Spinal cord (tissue), 10 donors: ENCODE results near the gene CLUH. TPM values are rescaled to one million over a fixed set of nuclear protein-coding genes. Genes with fewer than 3 reads are reported as not detected.
A peak's percentile ranks its signal among the peaks of the same experiment; 100 is the strongest.

ENCODE experiments used
- DNase-seq, 6 donors: peaks; one replicate each; pipeline versions ENCODE4 v3.0.0 to v3.0.0-alpha.2; 2013 to 2015; ENCODE audit warnings: low spot score in 6 of 6, low read depth in 4 of 6
- H3K27ac ChIP-seq: one replicate; pipeline ENCODE4 v1.5.1; 2013; ENCODE audit warnings: low read depth, low read length, control low read depth
- H3K27me3 ChIP-seq: one replicate; pipeline ENCODE4 v1.6.1; 2013; ENCODE audit warnings: low read length; ENCODE audit not compliant: control insufficient read depth, insufficient read depth
- H3K36me3 ChIP-seq: one replicate; pipeline ENCODE4 v1.6.1; 2013; ENCODE audit warnings: low read length; ENCODE audit not compliant: control insufficient read depth, insufficient read depth
- H3K4me1 ChIP-seq: one replicate; pipeline ENCODE4 v1.6.1; 2013; ENCODE audit warnings: low read length; ENCODE audit not compliant: control insufficient read depth, insufficient read depth
- H3K4me3 ChIP-seq: one replicate; pipeline ENCODE4 v1.5.1; 2013; ENCODE audit warnings: low read depth, low read length, control low read depth
- H3K9me3 ChIP-seq: one replicate; pipeline ENCODE4 v1.6.1; 2013; ENCODE audit warnings: low read length; ENCODE audit not compliant: control insufficient read depth, insufficient read depth
- WGBS: methylation state at CpG from one replicate; pipeline ENCODE4 v1.1.5; 2013; ENCODE audit warnings: missing lambda C conversion rate; ENCODE audit not compliant: insufficient coverage; 5-methylcytosine and 5-hydroxymethylcytosine counted together
- polyA plus RNA-seq, 2 donors: library from polyadenylated mRNA; unstranded; fragments of 120-200 nt; gene quantifications; one replicate each; pipeline ENCODE4 v1.2.1, GENCODE V29; 2013; ENCODE audit not compliant: insufficient read length in 2 of 2
- total RNA-seq, 2 donors: library from RNA; depleted of rRNA in 1 of 2; stranded (reverse); fragments of 120-200 nt in 1 of 2; fragments of >200 nt in 1 of 2; gene quantifications; one replicate each; pipeline versions ENCODE4 v1.2.3 to v1.2.4, GENCODE V29; 2013 to 2014
- donor health status: healthy.

CLUH gene
- total and polyA plus RNA-seq, 4 donors = 21.2 to 56.6 (median 39.5) TPM

DNA sequence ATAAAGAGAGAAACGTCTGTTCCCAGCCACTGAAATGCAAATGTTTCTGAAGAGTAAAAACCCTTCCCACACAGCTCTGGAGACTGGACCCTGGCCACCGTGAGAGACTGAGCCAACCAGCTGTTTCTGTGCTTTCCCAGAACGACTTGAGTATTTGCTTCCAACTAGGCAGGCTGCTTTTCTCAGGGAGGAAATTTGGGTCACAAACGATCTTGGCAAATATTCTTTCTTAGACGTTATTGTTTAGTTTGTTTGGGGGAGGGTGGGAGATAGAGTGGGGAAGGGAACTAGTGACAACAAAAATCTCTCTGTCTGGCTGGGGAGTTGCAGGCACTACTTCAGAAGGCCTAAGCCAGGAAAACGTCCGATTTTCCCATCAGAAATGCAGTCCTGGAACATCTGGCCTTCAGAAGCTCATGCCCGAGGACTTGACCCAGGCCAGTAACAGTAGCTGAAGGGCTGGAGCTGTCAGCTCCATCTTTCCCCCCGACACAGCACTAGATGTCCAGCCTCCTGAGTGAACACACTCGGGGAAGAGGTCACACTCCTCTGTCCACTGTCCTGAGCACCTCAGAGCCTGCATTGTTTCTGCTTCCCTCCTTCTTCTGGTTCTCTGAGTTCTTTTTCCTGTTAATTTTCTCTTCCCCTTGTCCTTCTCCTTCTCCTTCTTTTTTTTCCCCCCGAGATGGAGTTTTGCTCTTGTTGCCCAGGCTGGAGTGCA, 33.9 kb upstream of the CLUH start:
- DNase-seq = peak in 5 of 6 donors; percentile 36 to 82 (median 45)
- H3K4me3 ChIP-seq = no peak overlapping the region
- 26% methylated on average over 9 of the region's 11 CpGs for WGBS
- H3K27ac ChIP-seq = peak overlapping the region; percentile 43
- peaks cover 8% of the 10 kb centered on the region for H3K36me3 ChIP-seq
- H3K4me1 ChIP-seq = peaks cover 34% of the 10 kb centered on the region
- no peaks in the 10 kb centered on the region for H3K27me3 ChIP-seq
- no peaks in the 10 kb centered on the region for H3K9me3 ChIP-seq

DNA sequence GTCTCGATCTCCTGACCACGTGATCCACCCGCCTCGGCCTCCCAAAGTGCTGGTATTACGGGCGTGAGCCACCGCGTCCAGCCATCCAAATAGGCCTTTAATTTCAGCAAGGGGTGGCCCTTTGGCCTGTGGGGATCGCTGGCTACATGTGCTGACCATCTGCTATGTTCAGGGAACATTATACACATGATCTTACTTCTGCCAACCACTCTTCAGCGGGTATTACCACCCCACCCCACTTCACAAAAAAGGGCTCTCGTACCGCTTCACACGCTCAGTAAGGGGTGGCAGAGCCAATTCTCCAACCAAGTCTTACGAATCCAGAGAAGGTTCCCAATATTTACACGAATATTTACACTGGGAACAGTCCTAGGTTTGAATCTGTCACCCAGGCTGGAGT, 26.1 kb upstream of the CLUH start:
- WGBS = 85% methylated on average over 15 of the region's 15 CpGs
- H3K27ac ChIP-seq = no peak overlapping the region

GRCh38 chr17:2736956-2737355, 25.4 kb upstream of the CLUH start:
- Histone ChIP-seq H3K36me3 (peaks cover 27% of the 10 kb centered on the region), H3K4me1 (no peaks in the 10 kb centered on the region), H3K9me3 (no peaks in the 10 kb centered on the region), H3K27me3 (no peaks in the 10 kb centered on the region), H3K27ac (no peak overlapping the region), H3K4me3 (no peak overlapping the region)
- DNase-seq = peak in 2 of 6 donors; percentile 38 to 50
- WGBS = 74% methylated on average over 3 of the region's 3 CpGs

More for the DNA sequence above, 26.1 kb upstream of the CLUH start:
- Histone ChIP-seq H3K9me3 (no peaks in the 10 kb centered on the region), H3K4me3 (no peak overlapping the region), H3K36me3 (peaks cover 23% of the 10 kb centered on the region), H3K4me1 (no peaks in the 10 kb centered on the region), H3K27me3 (no peaks in the 10 kb centered on the region)
- no peak for DNase-seq

GRCh38 chr17:2735896-2736295, 24.3 kb upstream of the CLUH start:
- no peak for DNase-seq
- Histone ChIP-seq H3K4me1 (no peaks in the 10 kb centered on the region), H3K9me3 (no peaks in the 10 kb centered on the region), H3K36me3 (peaks cover 34% of the 10 kb centered on the region), H3K27ac (no peak overlapping the region), H3K4me3 (no peak overlapping the region), H3K27me3 (no peaks in the 10 kb centered on the region)
- WGBS = no CpG with 5 or more reads among the region's 5 CpGs

- Histone ChIP-seq H3K4me1 (no peaks in the 10 kb centered on the region), H3K4me3 (no peak overlapping the region), H3K27me3 (no peaks in the 10 kb centered on the region), H3K36me3 (peaks cover 41% of the 10 kb centered on the region), H3K9me3 (no peaks in the 10 kb centered on the region), H3K27ac (no peak overlapping the region)
- WGBS = 79% methylated on average over 10 of the region's 10 CpGs
- DNase-seq = no peak
Observed at GRCh38 chr17:2734939-2735338, 23.4 kb upstream of the CLUH start.

DNA sequence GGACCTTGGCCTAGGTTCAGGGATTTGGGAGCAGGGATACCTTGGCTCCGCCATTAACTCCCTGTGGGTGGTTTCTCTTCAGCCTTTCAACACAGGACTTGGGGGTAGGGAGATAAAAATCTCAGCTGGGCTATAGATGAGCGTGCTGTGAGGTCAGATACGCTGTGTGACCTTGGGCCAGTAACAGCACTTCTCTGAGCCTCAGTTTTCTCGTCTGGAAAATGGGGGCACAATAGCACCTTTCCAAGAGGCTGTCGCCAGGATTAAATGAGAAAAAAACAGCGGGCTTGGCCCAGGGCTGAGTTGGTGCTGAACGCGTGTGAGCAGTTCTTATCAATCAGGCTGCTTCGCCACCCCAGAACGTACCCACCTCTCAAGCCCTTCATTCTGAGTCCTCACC, 20.2 kb upstream of the CLUH start:
- no peaks in the 10 kb centered on the region for H3K9me3 ChIP-seq
- peaks cover 4% of the 10 kb centered on the region for H3K27me3 ChIP-seq
- no peak overlapping the region for H3K4me3 ChIP-seq
- WGBS = 94% methylated on average over 9 of the region's 10 CpGs
- DNase-seq = no peak
- H3K4me1 ChIP-seq = no peaks in the 10 kb centered on the region
- no peak overlapping the region for H3K27ac ChIP-seq
- peaks cover 50% of the 10 kb centered on the region for H3K36me3 ChIP-seq

DNA sequence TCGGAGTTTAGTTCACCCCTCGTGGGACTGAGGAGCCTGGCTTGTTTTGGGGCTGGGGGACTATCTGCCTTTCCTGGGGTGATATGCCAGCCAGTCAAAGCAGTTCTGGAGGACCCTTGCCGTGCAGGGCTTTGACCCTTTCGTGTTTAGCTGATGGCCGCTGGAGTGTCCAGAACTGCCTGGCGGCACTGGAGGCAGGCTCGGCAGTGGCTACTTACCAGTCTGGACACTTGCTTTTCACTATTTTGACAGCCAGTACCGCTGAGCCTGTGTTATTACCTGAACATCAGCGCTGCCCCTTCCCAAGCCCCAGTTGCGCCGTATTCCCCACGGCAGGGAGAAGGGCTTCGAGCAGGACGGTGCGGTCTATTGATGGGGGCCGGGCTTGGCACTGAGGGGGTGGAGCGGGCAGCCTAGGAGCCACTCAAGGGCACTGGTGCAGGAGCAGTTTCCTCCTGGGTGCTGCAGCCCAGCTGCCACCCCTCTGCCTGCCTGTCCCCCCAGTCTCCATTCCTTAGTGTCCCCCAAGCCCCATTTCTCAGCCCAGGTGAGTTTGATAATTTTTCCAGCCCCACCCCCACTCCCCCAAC, 19.3 kb upstream of the CLUH start:
- Histone ChIP-seq H3K36me3 (peaks cover 49% of the 10 kb centered on the region), H3K4me3 (no peak overlapping the region), H3K4me1 (no peaks in the 10 kb centered on the region), H3K27ac (no peak overlapping the region), H3K9me3 (no peaks in the 10 kb centered on the region), H3K27me3 (peaks cover 4% of the 10 kb centered on the region)
- DNase-seq = no peak
- 82% methylated on average over 17 of the region's 17 CpGs for WGBS

DNA sequence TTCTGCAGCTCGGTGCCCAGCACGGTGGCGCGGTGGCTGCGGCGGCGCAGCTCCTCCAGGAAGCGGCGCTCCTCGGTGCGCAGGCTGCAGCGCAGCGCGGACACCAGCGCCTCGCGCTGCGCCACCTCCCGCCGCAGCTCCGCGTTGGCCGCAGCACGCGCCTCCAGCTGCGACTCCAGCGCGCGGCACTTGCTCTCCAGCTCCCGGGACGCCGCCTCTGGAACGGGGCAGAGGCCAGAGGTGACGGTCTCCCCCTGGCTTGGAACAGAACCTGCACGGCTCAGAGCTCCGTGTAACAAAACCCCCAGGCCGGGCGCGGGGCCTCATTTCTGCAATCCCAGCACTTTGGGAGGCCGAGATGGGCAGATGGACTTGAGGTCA, 13.2 kb upstream of the CLUH start:
- WGBS = 9% methylated on average over 40 of the region's 40 CpGs
- DNase-seq = peak in 2 of 6 donors; percentile 52 to 59
- no peaks in the 10 kb centered on the region for H3K9me3 ChIP-seq
- no peak overlapping the region for H3K4me3 ChIP-seq
- H3K27ac ChIP-seq = no peak overlapping the region
- H3K36me3 ChIP-seq = peaks cover 25% of the 10 kb centered on the region
- peaks cover 10% of the 10 kb centered on the region for H3K4me1 ChIP-seq
- H3K27me3 ChIP-seq = peaks cover 19% of the 10 kb centered on the region

DNA sequence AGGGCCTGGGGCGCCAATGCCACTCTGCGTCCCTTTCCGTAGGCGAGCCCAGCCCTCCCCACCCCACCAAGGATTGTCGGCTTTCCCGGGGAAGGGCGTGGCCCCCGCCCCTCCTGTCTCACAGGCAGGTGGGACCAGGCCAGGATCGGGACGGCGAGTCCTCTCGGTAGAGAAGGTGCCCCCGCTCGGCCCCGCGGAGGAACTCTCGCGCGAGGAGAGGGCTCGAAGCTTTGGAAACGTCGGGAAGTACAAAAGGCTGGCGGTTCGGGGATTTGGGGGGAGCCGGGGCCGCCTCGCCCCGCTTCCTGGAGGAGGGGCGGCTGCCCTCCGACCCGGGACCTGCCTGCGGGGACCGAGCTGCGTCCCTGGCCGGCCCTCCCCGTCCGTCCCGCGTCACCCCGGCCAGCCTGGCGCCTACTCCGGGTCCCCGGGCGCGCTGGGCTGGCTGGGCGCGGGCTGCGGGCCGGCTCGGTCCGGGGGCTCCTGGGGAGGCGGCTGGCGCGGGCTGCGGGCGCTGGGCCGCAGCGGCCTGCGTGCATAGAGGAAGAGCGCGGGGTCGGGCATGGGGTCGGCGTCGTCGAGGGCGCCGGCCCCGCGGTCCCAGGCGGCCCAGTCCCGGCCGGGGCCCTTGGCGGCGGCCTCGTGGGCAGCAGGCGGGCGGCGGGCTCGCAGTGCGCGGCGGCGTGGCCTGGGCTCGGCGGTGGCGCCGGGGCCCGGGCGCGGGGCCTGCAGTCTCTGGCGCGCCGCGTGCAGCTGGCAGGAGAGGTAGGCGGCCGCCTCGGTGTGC, 12.6 kb upstream of the CLUH start:
- no peaks in the 10 kb centered on the region for H3K9me3 ChIP-seq
- H3K4me3 ChIP-seq = no peak overlapping the region
- H3K27me3 ChIP-seq = peaks cover 19% of the 10 kb centered on the region
- H3K4me1 ChIP-seq = peaks cover 10% of the 10 kb centered on the region
- no peak overlapping the region for H3K27ac ChIP-seq
- peaks cover 26% of the 10 kb centered on the region for H3K36me3 ChIP-seq
- DNase-seq = peak in 1 of 6 donors; percentile 37
- WGBS = 9% methylated on average over 97 of the region's 98 CpGs
